ENCODE results near the gene OR1K1.
"Not testable (repeated sequence)": the region's sequence is repeated elsewhere in the genome, so short reads cannot be mapped to it uniquely, and the experiment has no call there.

Gene OR1K1

GRCh38 chr9:122812736-122813135, 12.8 kb downstream of the OR1K1 start:
- no peak for DNase-seq (ENCODE audit: low read depth)

- DNase-seq (ENCODE audit: low read depth), result no peak
Observed at GRCh38 chr9:122814545-122814944, 14.6 kb downstream of the OR1K1 start.

GRCh38 chr9:122815544-122815943, 15.6 kb downstream of the OR1K1 start:
- no peak for DNase-seq (ENCODE audit: low read depth)

GRCh38 chr9:122816163-122816867, 16.4 kb downstream of the OR1K1 start:
- DNase-seq (ENCODE audit: low read depth), result peak; percentile 22

GRCh38 chr9:122819326-122819725, 19.4 kb downstream of the OR1K1 start:
- no peak for DNase-seq (ENCODE audit: low read depth)

GRCh38 chr9:122819791-122820489, 20.0 kb downstream of the OR1K1 start:
- DNase-seq (ENCODE audit: low read depth), result no peak

- no peak for DNase-seq (ENCODE audit: low read depth)
Observed at GRCh38 chr9:122820490-122820845, 20.5 kb downstream of the OR1K1 start.

GRCh38 chr9:122821278-122821943, 21.5 kb downstream of the OR1K1 start:
- DNase-seq (ENCODE audit: low read depth), result no peak

- no peak for DNase-seq (ENCODE audit: low read depth)
Observed at GRCh38 chr9:122822056-122822455, 22.1 kb downstream of the OR1K1 start.

GRCh38 chr9:122822938-122823337, 23.0 kb downstream of the OR1K1 start:
- DNase-seq (ENCODE audit: low read depth), result no peak

GRCh38 chr9:122827761-122828093, 27.8 kb downstream of the OR1K1 start:
- no peak for DNase-seq (ENCODE audit: low read depth)

- DNase-seq (ENCODE audit: low read depth), result not testable (repeated sequence)
Observed at GRCh38 chr9:122828965-122829284, 29.0 kb downstream of the OR1K1 start.

- DNase-seq (ENCODE audit: low read depth), result no peak
Observed at GRCh38 chr9:122832194-122832593, 32.3 kb downstream of the OR1K1 start.

- no peak for DNase-seq (ENCODE audit: low read depth)
Observed at GRCh38 chr9:122835313-122835731, 35.4 kb downstream of the OR1K1 start.

GRCh38 chr9:122837266-122837850, 37.4 kb downstream of the OR1K1 start:
- no peak for DNase-seq (ENCODE audit: low read depth)

GRCh38 chr9:122838441-122838840, 38.5 kb downstream of the OR1K1 start:
- not testable (repeated sequence) for DNase-seq (ENCODE audit: low read depth)

GRCh38 chr9:122841501-122841900, 41.6 kb downstream of the OR1K1 start:
- no peak for DNase-seq (ENCODE audit: low read depth)

GRCh38 chr9:122844137-122844536, 44.2 kb downstream of the OR1K1 start:
- DNase-seq (ENCODE audit: low read depth), result no peak

- no peak for DNase-seq (ENCODE audit: low read depth)
Observed at GRCh38 chr9:122845116-122845515, 45.2 kb downstream of the OR1K1 start.

- no peak for DNase-seq (ENCODE audit: low read depth)
Observed at GRCh38 chr9:122846371-122846940, 46.5 kb downstream of the OR1K1 start.

GRCh38 chr9:122848256-122848943, 48.5 kb downstream of the OR1K1 start:
- no peak for DNase-seq (ENCODE audit: low read depth)

Measured in T follicular helper cell (primary cell).